GM19328 (cell line): ENCODE measurements around the gene PPFIBP1.
"Not testable (repeated sequence)": the region's sequence is repeated elsewhere in the genome, so short reads cannot be mapped to it uniquely, and the experiment has no call there.

ENCODE experiments used
- ATAC-seq: cut with Tn5 transposase; IDR thresholded peaks from one replicate; pipeline ENCODE4 v1.9.1; 2021; ENCODE audit warnings: mild to moderate bottlenecking, moderate library complexity; ENCODE audit not compliant: unreplicated experiment

The PPFIBP1 gene

GRCh38 chr12:27622436-27623195 lies 98.6 kb downstream of the PPFIBP1 start:
- no peak for ATAC-seq

GRCh38 chr12:27623645-27624044 lies 99.6 kb downstream of the PPFIBP1 start:
- ATAC-seq, result no peak

GRCh38 chr12:27624586-27624985 lies 100.6 kb downstream of the PPFIBP1 start:
- no peak for ATAC-seq

- ATAC-seq, result no peak
Measured at GRCh38 chr12:27627123-27627852, 103.3 kb downstream of the PPFIBP1 start.

- not testable (repeated sequence) for ATAC-seq
Measured at GRCh38 chr12:27627853-27628469, 104.0 kb downstream of the PPFIBP1 start.

- ATAC-seq, result not testable (repeated sequence)
Measured at GRCh38 chr12:27630219-27630618, 106.2 kb downstream of the PPFIBP1 start.

GRCh38 chr12:27631365-27631764 lies 107.4 kb downstream of the PPFIBP1 start:
- no peak for ATAC-seq

- no peak for ATAC-seq
Measured at GRCh38 chr12:27631813-27632491, 107.9 kb downstream of the PPFIBP1 start.

- no peak for ATAC-seq
Measured at GRCh38 chr12:27635349-27635972, 111.5 kb downstream of the PPFIBP1 start.

- ATAC-seq, result not testable (repeated sequence)
Measured at GRCh38 chr12:27636569-27636968, 112.6 kb downstream of the PPFIBP1 start.

GRCh38 chr12:27637524-27637923 lies 113.5 kb downstream of the PPFIBP1 start:
- ATAC-seq, result no peak

GRCh38 chr12:27639265-27639664 lies 115.3 kb downstream of the PPFIBP1 start:
- no peak for ATAC-seq

GRCh38 chr12:27640566-27641200 lies 116.7 kb downstream of the PPFIBP1 start:
- not testable (repeated sequence) for ATAC-seq

GRCh38 chr12:27642361-27642760 lies 118.4 kb downstream of the PPFIBP1 start:
- not testable (repeated sequence) for ATAC-seq

- ATAC-seq, result not testable (repeated sequence)
Measured at GRCh38 chr12:27642892-27643291, 118.9 kb downstream of the PPFIBP1 start.

GRCh38 chr12:27644158-27644845 lies 120.3 kb downstream of the PPFIBP1 start:
- ATAC-seq, result no peak

- ATAC-seq, result no peak
Measured at GRCh38 chr12:27645671-27646070, 121.7 kb downstream of the PPFIBP1 start.

- ATAC-seq, result no peak
Measured at GRCh38 chr12:27646149-27646548, 122.1 kb downstream of the PPFIBP1 start.

- no peak for ATAC-seq
Measured at GRCh38 chr12:27650011-27650410, 126.0 kb downstream of the PPFIBP1 start.

GRCh38 chr12:27651201-27651600 lies 127.2 kb downstream of the PPFIBP1 start:
- no peak for ATAC-seq
